Posterior vena cava (tissue), 2 donors: ENCODE results near the gene MGAT5B. TPM values are rescaled to one million over a fixed set of nuclear protein-coding genes. Genes with fewer than 3 reads are reported as not detected.

Experiments used
- DNase-seq: peaks from one replicate; pipeline ENCODE4 v3.0.0-alpha.2; 2020; ENCODE audit warnings: low spot score
- intact Hi-C, 2 donors: fragments of 100-400 bp; cut with DNase I; formaldehyde crosslinking; loops; one replicate each; pipeline versions ENCODE4 v1.14.1 to v1.14.2; 2022 to 2023
- total RNA-seq, 2 donors: library from RNA; stranded (reverse); fragmentation: NEBNext Ultra II Directional; extraction: Animal tissue kit (Norgen Biotek cat#: 25700); gene quantifications; one replicate each; pipeline ENCODE4 v1.2.1, GENCODE V29; 2021
- donor health status: DM: yes; HTN: yes; CAD: no.
- donor health status: DM: yes; HTN: yes; CAD: no.

Gene MGAT5B
- total RNA-seq, 2 donors from 2014 or later = 0.19 to 0.88 TPM

DNA sequence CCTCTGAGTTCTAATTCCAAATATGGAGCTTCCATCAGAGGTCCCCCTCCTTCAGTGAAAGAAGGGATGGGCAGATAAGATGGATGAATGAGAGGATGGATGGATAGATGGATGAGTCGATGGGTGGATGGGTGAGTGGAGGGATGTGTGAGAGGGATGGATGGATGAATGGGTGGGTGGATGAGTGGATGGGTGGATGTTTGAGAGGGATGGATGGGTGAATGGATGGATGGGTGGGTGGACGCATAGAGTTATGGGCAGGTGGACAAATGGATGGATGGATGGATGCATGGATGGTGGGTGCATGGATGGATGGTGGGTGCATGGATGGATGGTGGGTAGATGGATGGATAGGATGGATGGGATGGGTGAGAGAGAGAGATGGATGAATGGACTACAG lies 69.0 kb downstream of the MGAT5B start:
- intact Hi-C loops = no loop called here

DNA sequence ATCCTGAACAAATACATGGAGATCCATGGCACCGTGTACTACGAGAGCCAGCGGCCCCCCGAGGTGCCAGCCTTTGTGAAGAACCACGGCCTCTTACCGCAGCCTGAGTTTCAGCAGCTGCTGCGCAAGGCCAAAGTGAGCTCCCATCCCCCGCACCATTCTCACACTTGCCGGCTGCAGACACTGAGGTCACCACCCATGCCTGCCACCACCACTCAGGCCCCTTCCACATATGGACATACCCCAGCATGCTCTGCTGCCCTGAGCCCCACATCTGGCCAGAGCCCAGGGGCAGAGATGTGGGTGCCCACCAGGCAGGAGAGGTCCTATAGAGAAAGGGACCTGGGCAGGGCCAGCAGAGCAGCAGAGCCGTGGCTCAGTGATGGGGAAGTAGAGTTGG lies 69.8 kb downstream of the MGAT5B start:
- intact Hi-C loops = no loop called here

More for the DNA sequence above, 69.0 kb downstream of the MGAT5B start:
- no peak for DNase-seq

DNA sequence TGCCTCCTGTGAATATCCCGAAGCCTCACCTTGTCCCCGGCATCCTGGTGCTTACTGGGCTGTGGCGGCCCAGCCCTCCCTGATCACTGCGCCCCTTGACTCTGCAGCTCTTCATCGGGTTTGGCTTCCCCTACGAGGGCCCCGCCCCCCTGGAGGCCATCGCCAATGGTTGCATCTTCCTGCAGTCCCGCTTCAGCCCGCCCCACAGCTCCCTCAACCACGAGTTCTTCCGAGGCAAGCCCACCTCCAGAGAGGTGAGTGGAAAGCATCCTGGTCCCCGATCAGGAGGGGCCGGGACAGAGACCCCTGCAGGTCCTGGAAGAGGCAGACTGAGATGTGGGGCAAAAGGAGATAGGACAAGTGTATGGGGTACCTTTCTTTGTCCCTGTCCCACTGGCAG lies 72.1 kb downstream of the MGAT5B start:
- no peak for DNase-seq
- intact Hi-C loops = no loop called here

More for the DNA sequence above, 69.8 kb downstream of the MGAT5B start:
- DNase-seq = no peak

DNA sequence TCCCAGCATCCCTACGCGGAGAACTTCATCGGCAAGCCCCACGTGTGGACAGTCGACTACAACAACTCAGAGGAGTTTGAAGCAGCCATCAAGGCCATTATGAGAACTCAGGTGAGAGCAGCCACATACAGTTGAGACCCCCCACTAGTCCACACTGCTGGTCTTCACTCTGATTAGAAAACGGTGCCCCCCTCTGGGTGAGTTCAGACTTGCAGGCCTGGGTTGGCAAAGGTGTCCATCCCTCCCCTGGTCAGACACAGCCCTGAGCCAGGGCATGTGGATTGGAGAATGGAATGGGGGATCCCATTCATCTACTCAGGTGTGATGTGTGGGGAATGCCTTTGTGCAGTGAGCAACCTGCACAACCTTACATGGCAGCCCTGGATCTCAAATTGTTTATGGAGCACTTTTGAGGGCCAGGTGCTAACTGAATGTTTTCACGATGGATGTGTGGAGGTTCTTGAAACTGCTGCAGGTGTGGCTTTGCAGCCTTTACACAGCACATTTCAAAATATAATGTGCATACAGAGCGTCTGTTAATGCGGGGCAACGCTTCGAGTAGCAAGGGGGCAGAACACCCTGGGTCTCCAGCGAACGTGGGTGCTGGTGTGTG lies 72.6 kb downstream of the MGAT5B start:
- intact Hi-C loops = no loop called here
- DNase-seq = no peak

DNA sequence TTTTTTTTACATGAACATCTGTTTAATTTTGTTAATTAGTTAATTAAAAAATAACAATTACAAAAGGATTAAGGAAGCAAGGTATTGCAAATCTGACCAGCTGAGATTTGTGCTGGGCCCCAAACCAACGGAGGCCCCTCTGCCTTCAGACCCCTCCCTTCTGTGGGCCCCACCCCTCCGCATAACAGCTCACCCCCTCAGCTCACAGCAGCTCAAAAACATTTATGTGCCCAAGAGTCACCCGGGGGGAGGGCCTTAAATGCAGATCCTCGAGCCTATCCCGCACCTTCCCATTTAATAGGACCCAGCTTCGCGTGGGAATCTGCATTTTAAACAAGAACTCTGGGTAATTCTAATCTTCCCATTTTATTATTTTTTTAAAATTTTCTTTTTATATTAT lies 75.0 kb downstream of the MGAT5B start:
- intact Hi-C loops = no loop called here
- DNase-seq = no peak

DNA sequence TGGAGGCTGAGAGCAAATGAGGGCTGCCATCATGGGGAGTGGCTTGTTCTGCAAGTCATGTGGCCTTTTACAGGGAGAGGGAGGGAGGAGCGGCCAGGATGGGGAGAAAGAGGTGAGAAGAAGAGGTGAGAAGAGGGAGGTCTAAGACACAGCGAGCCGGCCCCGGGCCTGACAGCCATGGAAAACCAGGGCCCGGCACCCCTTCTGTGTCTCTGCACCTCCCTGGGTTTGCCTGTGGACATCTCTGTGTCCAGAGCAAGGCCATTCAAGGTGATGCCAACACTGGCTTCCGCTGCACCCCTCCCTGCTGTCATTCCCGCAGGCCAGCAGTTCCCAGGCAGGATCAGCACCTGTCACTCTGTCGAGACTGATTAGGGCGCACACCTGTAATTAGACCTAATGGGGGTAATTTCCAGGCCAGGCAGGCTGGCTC lies 75.6 kb downstream of the MGAT5B start:
- DNase-seq = no peak
- intact Hi-C loops = no loop called here

DNA sequence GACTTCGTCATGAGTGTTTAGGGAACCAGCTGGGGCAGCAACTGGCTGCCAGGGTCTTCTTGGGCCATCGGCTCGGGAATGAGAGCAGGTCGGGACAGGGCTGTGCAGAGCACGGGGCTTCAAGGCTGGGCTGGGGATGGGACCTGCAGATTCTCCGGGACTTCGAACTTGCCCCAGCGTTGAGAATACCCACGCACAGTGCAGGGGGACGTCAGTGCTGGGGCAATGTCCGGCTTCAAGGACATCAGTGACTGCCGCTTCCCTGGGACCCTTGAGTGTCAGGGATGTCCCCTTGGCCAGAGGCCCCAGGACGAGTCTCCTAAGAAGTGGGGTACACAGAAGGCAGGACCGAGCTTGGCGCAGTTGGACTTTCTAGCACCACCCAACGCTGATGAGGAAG lies 76.3 kb downstream of the MGAT5B start:
- intact Hi-C loops = no loop called here
- no peak for DNase-seq

DNA sequence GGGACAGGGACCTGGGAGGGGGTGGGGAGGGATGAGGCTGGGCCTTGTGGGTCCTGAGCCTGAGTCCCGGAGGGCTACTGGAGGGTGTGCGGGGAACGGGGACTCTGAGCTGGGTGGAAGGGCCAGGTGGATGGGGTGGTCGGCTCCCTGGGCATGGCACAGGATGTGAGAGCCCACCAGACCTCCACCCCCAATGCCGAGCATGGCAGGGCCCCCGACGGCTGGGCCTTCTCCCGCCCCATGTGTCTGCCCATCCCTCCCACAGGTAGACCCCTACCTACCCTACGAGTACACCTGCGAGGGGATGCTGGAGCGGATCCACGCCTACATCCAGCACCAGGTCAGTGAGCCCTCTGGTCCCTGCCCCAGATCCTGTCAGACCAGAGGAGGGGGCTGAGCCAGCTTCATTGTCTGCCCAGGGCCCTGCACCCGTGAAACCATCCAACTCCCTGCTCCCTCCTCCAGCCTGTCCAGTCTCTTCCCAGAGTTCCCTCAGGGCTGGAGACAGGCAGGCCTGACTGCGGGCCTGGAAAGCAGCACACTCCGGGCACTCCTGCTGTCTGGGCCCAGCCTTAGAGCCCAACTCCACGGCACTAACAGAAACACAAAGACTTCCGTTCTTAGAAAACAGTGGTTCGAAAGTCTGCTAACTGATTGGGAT lies 78.0 kb downstream of the MGAT5B start:
- intact Hi-C loops = no loop called here
- DNase-seq = no peak

DNA sequence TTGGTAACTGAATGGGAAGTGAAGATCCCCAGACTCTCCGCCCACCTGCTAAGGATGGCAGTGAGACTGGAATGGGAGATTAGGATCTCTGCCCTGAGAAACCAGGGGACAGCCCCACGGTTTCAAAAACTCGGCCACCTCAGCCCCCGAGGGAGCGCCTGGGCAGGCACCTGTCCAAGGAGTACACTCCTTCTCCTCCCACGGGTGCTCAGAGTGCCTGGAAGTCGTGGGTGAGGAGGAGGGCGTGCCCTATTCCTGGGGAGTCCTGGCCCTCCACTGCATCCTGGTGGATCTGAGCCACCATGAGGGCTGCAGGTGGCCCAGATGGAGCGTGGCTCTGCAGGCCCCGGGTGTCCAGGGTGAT lies 78.5 kb downstream of the MGAT5B start:
- intact Hi-C loops = no loop called here
- DNase-seq = no peak

DNA sequence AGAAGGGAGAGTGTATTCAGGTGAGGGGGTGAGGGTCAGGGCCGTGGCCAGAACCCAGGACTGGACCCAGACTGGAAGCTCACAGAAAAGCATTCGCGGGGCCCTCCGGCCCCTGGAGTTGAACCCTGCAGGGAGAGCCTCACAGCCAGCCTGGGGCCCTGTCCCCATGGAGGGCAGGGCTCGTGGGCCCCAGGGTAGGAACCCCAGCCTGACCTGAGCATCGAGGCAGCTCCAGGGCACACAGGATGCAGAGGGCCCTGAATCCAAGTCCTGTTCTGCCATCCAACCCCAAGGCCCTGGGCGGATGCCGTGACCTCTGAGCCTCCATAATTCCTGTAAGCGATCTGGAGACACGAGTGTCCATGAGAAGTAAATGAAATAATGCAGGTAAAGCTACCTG lies 79.1 kb downstream of the MGAT5B start:
- DNase-seq = no peak
- intact Hi-C loops = no loop called here

DNA sequence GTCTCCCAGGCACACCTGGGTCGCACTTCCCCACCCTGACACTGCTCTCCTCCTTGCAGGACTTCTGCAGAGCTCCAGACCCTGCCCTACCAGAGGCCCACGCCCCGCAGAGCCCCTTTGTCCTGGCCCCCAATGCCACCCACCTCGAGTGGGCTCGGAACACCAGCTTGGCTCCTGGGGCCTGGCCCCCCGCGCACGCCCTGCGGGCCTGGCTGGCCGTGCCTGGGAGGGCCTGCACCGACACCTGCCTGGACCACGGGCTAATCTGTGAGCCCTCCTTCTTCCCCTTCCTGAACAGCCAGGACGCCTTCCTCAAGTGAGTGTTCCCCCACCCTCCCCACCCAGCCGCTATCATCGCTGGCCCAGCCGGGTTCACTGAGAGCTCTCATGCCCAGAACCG lies 79.6 kb downstream of the MGAT5B start:
- intact Hi-C loops = no loop called here
- no peak for DNase-seq

DNA sequence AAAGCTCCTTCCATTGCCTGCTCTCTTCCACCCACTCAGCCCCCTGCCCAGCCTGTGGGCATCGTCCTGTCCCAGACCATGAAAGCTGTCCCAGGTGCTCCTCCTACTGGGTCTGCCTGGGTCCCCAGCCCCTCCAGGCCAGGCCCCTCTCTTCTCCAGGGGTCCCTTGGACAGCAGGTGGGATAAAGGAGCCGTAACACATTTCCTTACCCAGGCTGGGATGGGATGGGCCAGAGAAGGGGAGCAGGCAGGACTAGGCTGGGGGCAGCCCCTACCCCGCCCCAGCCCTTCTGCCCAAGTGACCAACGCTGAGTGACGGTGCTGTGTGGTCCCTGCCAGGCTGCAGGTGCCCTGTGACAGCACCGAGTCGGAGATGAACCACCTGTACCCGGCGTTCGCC lies 80.1 kb downstream of the MGAT5B start:
- intact Hi-C loops = no loop called here

DNA sequence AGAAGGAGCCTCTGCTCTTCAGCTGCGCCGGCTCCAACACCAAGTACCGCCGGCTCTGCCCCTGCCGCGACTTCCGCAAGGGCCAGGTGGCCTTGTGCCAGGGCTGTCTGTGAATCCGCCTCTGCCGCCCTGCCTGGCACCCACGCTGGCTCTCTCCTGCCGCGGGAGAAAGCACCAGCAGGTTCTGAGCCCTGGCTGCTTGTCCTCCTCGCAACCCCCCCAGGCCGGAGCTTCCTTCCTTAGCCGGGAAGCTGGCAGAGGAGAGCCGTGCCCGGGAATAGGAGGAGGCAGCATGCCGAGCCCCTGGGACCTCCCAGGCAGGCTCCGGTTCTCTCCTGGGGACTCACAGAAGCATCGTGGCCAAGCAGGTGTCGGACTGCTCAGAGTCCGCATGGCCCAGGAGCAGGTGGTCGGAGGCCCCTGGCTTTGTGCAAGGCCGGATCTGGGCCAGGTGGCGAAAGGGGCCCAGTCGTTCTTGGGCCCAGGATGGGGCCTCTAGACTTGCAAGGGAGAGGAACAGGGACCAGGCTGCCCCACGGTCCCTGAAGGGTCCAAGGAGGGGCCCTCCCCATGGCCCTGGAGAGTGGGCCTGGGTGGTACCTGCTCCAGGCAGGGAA lies 80.6 kb downstream of the MGAT5B start:
- no peak for DNase-seq
- intact Hi-C loops = no loop called here

More for the DNA sequence above, 80.1 kb downstream of the MGAT5B start:
- no peak for DNase-seq

DNA sequence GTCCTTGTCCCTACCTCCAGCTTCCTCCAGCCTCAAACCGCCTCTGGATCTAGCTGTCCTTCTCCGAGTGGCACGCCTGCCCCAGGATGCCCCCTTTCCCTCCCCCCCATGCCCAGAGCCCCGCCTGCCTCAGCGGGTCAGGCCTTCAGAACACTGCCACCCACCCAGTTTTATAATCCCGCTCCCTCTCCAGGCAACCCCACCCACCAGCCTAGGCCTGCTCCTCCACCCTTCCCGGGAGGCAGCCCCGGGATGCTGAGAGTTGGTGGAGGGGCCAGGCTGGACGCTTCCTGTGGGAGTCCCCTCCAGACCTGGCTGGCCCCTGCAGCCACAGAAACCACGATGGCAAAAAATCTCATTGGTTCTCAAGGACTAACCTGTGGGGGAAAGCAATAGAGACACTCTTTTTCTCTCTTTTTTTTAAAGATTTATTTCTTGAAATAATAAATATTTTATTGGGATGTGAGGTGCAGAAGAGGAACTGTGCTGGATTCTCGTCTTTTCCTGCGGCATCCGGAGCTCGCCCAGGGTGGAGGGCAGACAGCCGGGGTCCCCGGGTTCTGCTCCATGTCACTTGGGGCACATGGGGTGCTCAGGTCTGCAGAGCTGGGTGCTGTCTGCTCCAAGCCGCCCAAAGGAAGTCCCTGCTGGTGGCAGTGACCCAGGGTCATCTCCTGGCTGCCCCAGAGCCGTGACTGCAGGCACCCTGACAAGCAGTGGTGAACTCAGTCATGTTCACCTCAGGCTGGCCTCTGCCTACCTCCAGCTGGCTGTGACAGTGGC lies 81.9 kb downstream of the MGAT5B start:
- no peak for DNase-seq
- intact Hi-C loops = no loop called here

DNA sequence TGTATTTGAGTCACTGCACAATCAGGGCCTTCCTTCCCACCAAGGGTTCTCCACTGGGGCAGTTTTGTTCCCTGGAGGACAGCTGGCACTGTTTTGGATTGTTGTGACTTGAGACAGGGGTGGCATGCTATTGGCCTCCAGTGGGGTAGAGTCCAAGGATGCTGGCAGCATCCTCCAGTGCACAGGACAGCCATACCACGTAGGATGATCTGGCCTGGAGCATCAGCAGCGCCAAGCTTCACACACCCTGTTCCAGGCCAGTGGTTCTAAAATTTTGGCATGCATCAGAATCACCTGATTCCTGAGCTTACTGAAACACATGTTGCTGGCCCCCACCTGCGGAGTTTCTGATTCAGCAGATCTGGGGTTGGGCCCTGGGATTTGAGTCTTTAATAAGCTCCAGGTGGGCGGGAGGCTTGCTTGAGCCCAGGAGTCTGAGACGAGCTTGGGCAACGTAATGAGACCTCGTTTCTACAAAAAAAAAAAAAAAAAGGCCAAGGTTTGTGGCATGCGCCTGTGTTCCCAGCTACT lies 83.2 kb downstream of the MGAT5B start:
- no peak for DNase-seq
- intact Hi-C loops = no loop called here

DNA sequence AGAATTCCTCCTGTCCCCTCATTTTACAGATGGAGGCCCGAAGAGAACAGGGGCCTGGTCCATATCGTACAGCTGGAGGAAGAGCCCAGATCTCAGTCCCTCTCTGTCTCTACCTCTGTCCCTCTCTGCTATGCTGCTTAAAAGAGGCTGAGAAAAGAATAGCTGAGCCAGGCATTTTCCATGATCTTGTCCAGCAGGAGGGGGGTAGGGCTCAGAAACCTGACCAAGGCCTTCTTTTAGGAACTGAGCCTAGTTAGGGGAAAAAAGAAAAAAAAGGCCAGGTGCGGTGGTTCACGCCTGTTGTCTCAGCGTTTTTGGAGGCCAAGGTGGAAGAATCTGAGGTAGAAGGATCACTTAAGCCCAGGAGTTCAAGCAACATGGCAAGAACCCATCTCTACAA lies 84.2 kb downstream of the MGAT5B start:
- intact Hi-C loops = no loop called here
- no peak for DNase-seq

DNA sequence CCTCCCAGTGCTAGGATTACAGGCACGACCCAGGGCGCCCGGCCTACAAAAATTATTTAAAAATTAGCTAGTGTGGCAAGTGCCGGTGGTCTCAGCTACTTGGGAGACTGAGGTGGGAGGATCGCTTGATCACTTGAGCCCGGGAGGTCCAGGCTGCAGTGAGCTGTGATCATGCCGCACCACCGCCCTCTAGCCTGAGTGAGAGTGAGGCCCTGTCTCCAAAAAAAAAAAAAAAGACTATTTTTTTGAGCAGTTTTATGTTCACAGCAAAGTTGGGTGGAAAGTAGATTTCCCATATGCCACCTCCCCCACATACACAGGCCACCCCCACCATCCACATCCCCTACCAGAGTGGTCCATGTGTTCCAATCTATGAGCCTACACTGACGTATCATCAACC lies 84.9 kb downstream of the MGAT5B start:
- DNase-seq = no peak
- intact Hi-C loops = no loop called here

DNA sequence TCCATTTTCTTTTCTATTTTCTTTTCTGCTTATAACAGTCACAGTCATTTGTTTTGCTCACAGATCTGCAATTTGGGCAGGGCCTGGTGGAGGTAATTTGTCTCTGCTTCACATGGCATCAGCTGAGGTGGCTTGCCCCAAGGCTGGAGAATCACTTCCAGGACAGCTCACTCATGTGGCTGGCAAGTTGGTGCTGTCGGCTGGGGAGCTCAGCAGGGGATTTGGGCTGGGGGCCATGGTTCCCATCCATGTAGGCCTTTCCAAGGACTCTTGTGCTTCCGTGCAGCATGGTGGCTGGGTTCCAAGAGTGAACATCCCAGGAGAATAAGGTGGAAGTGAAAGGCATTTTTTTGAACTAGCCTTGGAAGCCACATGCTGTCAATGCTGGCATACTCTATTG lies 85.7 kb downstream of the MGAT5B start:
- DNase-seq = no peak
- intact Hi-C loops = no loop called here

DNA sequence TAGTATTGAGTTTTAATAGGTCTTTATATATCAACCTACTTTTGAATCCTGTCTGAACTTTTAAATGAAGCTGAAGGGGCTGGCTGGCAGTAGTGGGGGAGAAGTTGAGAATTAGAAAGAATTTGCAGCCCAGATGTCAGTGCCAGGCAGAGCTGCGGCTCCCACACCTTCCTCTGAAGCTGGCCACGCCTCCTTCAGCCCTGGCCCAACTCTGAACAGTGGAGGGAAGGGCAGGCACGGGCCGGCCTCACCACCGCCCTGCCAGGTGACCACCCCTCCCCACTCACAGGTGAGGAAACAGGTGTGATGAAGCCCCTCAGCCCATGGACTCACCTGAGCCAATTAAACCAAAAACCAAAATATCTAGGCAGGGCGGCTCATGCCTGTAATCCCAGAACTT lies 87.0 kb downstream of the MGAT5B start:
- no peak for DNase-seq
- intact Hi-C loops = no loop called here
